ENCODE results near the gene MIB1. TPM values are rescaled to one million over a fixed set of nuclear protein-coding genes. Genes with fewer than 3 reads are reported as not detected.
A peak's percentile ranks its signal among the peaks of the same experiment; 100 is the strongest.
"Not testable (repeated sequence)": the region's sequence is repeated elsewhere in the genome, so short reads cannot be mapped to it uniquely, and the experiment has no call there.

MIB1 gene
- total and polyA plus RNA-seq, 2 experiments from 2014 or later: 8.9 to 46.8 TPM

- H3K4me3 ChIP-seq: no peak overlapping the region
- peaks cover 31% of the 10 kb centered on the region for H3K36me3 ChIP-seq
- H3K9me3 ChIP-seq (ENCODE audit: low read depth): no peaks in the 10 kb centered on the region
- H3K4me1 ChIP-seq (ENCODE audit: low read depth): no peaks in the 10 kb centered on the region
- no peak for DNase-seq (ENCODE audit: low read depth in 1 of 2, low spot score in 1 of 2)
- H3K27ac ChIP-seq: no peak overlapping the region
- no peaks in the 10 kb centered on the region for H3K27me3 ChIP-seq
- no peak for TF ChIP-seq CTCF (IDR thresholded peaks at IDR 0.05; ENCODE audit: low read depth, low read length)
Observed at GRCh38 chr18:21777814-21778213, 37.2 kb downstream of the MIB1 start.

- no peak overlapping the region for H3K4me3 ChIP-seq
- no peaks in the 10 kb centered on the region for H3K27me3 ChIP-seq
- TF ChIP-seq CTCF (IDR thresholded peaks at IDR 0.05; ENCODE audit: low read depth, low read length): no peak
- peaks cover 37% of the 10 kb centered on the region for H3K36me3 ChIP-seq
- no peaks in the 10 kb centered on the region for H3K9me3 ChIP-seq (ENCODE audit: low read depth)
- DNase-seq (ENCODE audit: low read depth in 1 of 2, low spot score in 1 of 2): no peak
- H3K27ac ChIP-seq: no peak overlapping the region
- H3K4me1 ChIP-seq (ENCODE audit: low read depth): no peaks in the 10 kb centered on the region
Observed at GRCh38 chr18:21786526-21786925, 45.9 kb downstream of the MIB1 start.

- DNase-seq (ENCODE audit: low read depth in 1 of 2, low spot score in 1 of 2); H3K27me3 ChIP-seq; H3K4me1 ChIP-seq (ENCODE audit: low read depth); H3K4me3 ChIP-seq; H3K27ac ChIP-seq; H3K9me3 ChIP-seq (ENCODE audit: low read depth): not testable (repeated sequence)
- H3K36me3 ChIP-seq: peaks cover 15% of the 10 kb centered on the region
Observed at GRCh38 chr18:21796089-21796488, 55.5 kb downstream of the MIB1 start.

- H3K36me3 ChIP-seq: peaks cover 20% of the 10 kb centered on the region
- DNase-seq (ENCODE audit: low read depth in 1 of 2, low spot score in 1 of 2): no peak
- H3K4me1 ChIP-seq (ENCODE audit: low read depth): no peaks in the 10 kb centered on the region
- no peak overlapping the region for H3K27ac ChIP-seq
- no peaks in the 10 kb centered on the region for H3K9me3 ChIP-seq (ENCODE audit: low read depth)
- TF ChIP-seq CTCF (IDR thresholded peaks at IDR 0.05; ENCODE audit: low read depth, low read length): no peak
- no peak overlapping the region for H3K4me3 ChIP-seq
- H3K27me3 ChIP-seq: no peaks in the 10 kb centered on the region
Observed at GRCh38 chr18:21798126-21798525, 57.5 kb downstream of the MIB1 start.

GRCh38 chr18:21799721-21800120, 59.1 kb downstream of the MIB1 start:
- Histone ChIP-seq H3K9me3 (ENCODE audit: low read depth) (no peaks in the 10 kb centered on the region), H3K27me3 (no peaks in the 10 kb centered on the region), H3K4me1 (ENCODE audit: low read depth) (no peaks in the 10 kb centered on the region), H3K4me3 (no peak overlapping the region), H3K27ac (no peak overlapping the region), H3K36me3 (peaks cover 32% of the 10 kb centered on the region)
- no peak for TF ChIP-seq CTCF (IDR thresholded peaks at IDR 0.05; ENCODE audit: low read depth, low read length)
- DNase-seq (ENCODE audit: low read depth in 1 of 2, low spot score in 1 of 2): no peak

GRCh38 chr18:21803495-21803894, 62.9 kb downstream of the MIB1 start:
- H3K4me3 ChIP-seq: no peak overlapping the region
- H3K27me3 ChIP-seq: no peaks in the 10 kb centered on the region
- TF ChIP-seq CTCF (IDR thresholded peaks at IDR 0.05; ENCODE audit: low read depth, low read length): no peak
- peaks cover 41% of the 10 kb centered on the region for H3K36me3 ChIP-seq
- DNase-seq (ENCODE audit: low read depth in 1 of 2, low spot score in 1 of 2): peak in 1 of 2 donors; percentile 78
- H3K4me1 ChIP-seq (ENCODE audit: low read depth): no peaks in the 10 kb centered on the region
- H3K27ac ChIP-seq: no peak overlapping the region
- H3K9me3 ChIP-seq (ENCODE audit: low read depth): no peaks in the 10 kb centered on the region

Measured in cardiac muscle cell (in vitro differentiated cells and primary cell).